Effector memory CD8-positive, alpha-beta T cell (primary cell): ENCODE data around the gene SIRT4.
A peak's percentile ranks its signal among the peaks of the same experiment; 100 is the strongest.

Experiments used
- ATAC-seq: fragments of 150-1000 bp; cut with Tn5 transposase; replicated peaks from 2 replicates; pipeline ENCODE4 v1.10.0; 2021; ENCODE audit warnings: mild to moderate bottlenecking, moderate library complexity
- DNase-seq, 3 experiments: peaks; one replicate each; pipeline ENCODE4 v3.0.0; 2021
- H3K27ac Mint-ChIP-seq, 2 donors: one replicate each; pipeline ENCODE4 v1.8.0; 2022; ENCODE audit warnings: mild to moderate bottlenecking in 2 of 2, mixed read lengths in 2 of 2, moderate library complexity in 2 of 2
- H3K27me3 Mint-ChIP-seq, 2 donors: one replicate each; pipeline ENCODE4 v1.8.0; 2022; ENCODE audit warnings: mixed read lengths in 2 of 2
- H3K36me3 Mint-ChIP-seq: one replicate; pipeline ENCODE4 v1.8.0; 2022; ENCODE audit warnings: mild to moderate bottlenecking, moderate library complexity, mixed read lengths; ENCODE audit not compliant: insufficient read depth
- H3K4me1 Mint-ChIP-seq, 2 donors: one replicate each; pipeline ENCODE4 v1.8.0; 2022; ENCODE audit warnings: low read depth in 2 of 2, mixed read lengths in 2 of 2
- H3K4me3 Mint-ChIP-seq, 2 donors: one replicate each; pipeline ENCODE4 v1.8.0; 2022; ENCODE audit warnings: mild to moderate bottlenecking in 2 of 2, mixed read lengths in 2 of 2, moderate library complexity in 2 of 2
- H3K9me3 Mint-ChIP-seq, 2 donors: one replicate each; pipeline ENCODE4 v1.8.0; 2022; ENCODE audit warnings: mixed read lengths in 2 of 2

Gene SIRT4

DNA sequence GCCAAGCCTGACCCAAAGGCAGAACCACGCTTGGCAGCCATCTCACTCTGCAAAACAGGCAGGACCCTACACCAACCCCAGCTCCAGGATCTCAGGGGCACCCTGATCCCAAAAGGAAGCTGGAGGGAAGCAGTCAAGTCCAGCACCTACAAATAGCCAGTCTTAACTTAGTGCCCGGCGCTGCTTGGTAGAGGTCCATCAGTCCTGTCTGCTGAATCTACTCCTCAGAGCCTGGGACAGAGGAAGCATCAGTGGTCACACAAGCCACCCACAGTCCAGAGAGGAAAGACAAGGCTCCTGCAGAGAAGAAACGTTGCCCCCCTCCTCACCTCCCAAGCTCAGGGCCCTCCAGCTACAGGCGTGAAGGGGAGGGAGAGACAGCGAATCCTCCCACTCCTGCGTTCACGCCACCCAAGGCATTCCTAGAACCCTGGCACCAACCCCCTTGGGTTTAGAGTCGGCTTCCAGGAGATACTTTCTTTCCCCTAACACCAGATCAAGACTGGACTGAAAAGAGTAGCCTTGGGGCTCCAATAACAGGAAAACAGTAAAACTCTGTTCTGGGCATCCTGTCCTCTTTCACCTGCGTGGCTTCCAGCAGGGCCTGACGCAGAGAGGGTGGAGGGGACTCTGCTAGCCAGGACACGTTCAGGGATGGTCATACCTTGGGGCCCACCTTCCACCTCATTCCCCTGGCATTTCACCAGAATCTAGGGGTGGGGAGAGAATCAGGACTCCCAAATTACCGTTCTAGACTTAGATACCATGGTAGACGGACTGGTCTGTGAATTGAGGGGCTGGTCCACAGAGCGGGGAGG is 37.8 kb upstream of the SIRT4 start:
- Mint-ChIP-seq H3K36me3 (peaks cover 28% of the 10 kb centered on the region), H3K27ac (peak overlapping the region; percentile 95 to 98), H3K4me3 (peak overlapping the region; percentile 97 to 99), H3K4me1 (peaks cover 49 to 53% of the 10 kb centered on the region in 2 donors), H3K27me3 (no peaks in the 10 kb centered on the region), H3K9me3 (no peaks in the 10 kb centered on the region)
- ATAC-seq (no peak), DNase-seq (no peak)

DNA sequence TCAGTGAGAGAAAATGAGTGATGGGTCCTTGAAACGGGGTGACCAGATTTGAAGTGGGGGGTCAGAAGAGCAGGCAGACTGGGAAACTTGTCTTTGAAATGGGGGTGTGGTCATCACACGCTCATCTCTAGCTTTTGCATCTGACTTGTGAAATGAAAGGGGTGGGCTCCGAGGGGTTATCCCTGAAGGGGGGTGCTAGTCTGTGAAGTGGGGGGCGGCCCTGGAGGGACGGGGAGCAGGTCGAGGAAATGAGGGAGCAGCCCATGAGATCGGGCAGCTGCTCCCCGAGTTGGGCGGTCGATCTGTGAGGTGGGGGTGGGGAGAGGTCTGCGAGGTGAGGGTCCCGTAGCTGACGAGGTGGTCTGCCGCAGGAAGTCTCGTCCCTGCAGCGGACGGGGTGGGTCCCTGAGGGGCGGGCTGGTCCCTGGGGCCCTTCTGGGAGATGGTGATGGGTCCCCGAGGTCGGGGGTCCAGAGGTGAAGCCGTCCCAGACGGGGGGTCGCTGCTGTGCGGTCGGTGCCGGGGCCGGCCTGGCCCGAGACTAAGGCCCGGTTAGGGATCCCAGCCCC is 37.1 kb upstream of the SIRT4 start:
- no peaks in the 10 kb centered on the region for H3K27me3 Mint-ChIP-seq
- ATAC-seq (peak; percentile 1), DNase-seq (no peak)
- H3K9me3 Mint-ChIP-seq = no peaks in the 10 kb centered on the region
- peak overlapping the region; percentile 97 to 99 for H3K4me3 Mint-ChIP-seq
- H3K4me1 Mint-ChIP-seq = peaks cover 42 to 46% of the 10 kb centered on the region in 2 donors
- H3K36me3 Mint-ChIP-seq = peaks cover 25% of the 10 kb centered on the region
- H3K27ac Mint-ChIP-seq = peak overlapping the region; percentile 95 to 98

DNA sequence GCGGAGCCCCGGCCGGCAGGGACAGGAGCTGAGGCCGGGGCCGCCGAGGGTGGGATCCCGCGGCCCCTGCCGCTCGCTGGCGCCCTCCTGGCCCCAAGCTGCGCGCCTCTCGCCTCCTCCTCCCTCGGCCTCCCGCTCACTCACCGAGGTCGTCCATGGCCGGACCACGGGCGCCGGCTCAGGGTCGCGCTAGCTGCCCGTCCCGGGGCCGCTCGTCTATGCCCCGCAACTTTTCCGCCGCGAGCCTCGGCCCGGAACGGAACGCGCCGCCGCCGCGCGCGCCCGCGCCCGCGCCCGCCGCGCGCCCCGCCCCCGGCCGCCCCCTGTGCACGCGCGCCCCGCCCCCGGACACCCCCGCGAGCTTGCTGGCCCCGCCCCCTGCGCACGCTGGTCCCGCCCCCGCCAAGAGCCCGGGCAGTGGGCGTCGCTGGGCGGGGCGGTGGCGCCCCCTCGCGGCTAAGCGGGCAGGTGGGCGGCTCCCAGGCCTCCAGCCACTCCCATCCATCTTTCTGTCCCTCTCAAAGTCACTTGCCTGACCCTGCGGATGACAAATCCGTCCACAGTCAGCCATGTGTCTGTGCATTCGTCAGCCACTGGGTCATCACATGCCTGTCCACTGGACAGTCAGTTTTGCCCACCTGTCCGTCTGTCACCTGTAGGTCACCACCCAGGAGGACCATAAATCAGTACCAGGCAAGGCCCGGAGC is 36.5 kb upstream of the SIRT4 start, which contains the start of gene PXN:
PXN (minus strand) TSS at position 258 of the 707 bp plus-strand sequence; CDS start at position 157, 101 bp downstream.
- DNase-seq = peak; percentile 88 to 92 (median 91)
- H3K27ac Mint-ChIP-seq = peak within 1 kb of the TSS; percentile 95 to 98
- ATAC-seq = peak; percentile 89
- H3K36me3 Mint-ChIP-seq = peaks cover 20% of the 10 kb centered on the region
- peak within 1 kb of the TSS; percentile 97 to 99 for H3K4me3 Mint-ChIP-seq
- H3K4me1 Mint-ChIP-seq = peaks cover 36 to 39% of the 10 kb centered on the region in 2 donors
- no peaks in the 10 kb centered on the region for H3K9me3 Mint-ChIP-seq
- H3K27me3 Mint-ChIP-seq = no peaks in the 10 kb centered on the region

DNA sequence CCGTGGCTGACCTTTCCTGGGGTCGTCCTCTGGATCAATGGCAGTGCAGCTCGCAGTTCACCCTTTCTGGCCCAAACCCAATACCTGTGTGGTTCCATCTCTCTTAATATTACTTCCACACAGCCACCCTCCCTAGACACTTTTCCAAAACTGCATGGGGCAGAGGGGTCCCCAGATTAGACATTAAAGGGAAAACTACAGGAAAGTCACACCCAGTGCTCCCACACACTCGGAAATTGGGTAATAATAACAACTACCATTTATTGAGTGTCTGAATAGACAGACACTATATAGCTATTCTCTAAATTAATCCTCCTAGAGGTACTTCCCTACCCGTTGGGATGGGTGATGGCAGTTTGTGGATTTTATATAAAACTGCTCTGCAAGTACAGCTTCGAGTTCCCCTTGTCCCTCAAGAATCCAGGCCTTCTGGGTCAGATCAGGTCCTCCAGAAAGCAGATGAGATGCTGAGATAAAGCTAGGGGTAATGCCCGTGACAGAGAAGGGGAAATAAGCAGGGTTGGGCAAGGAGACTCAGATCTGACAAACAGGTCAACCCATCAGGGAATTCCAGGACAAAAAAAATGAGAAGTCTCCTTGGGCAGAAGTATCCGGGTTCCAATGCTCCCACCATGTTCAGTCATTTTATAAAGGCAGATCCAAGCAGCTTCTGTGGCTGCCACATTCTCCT is 35.8 kb upstream of the SIRT4 start:
- Mint-ChIP-seq H3K4me1 (peaks cover 30 to 34% of the 10 kb centered on the region in 2 donors), H3K27ac (peak overlapping the region; percentile 88 to 98), H3K4me3 (peak overlapping the region; percentile 97 to 99), H3K9me3 (no peaks in the 10 kb centered on the region), H3K36me3 (peaks cover 19% of the 10 kb centered on the region), H3K27me3 (no peaks in the 10 kb centered on the region)
- no peak for DNase-seq
- no peak for ATAC-seq

DNA sequence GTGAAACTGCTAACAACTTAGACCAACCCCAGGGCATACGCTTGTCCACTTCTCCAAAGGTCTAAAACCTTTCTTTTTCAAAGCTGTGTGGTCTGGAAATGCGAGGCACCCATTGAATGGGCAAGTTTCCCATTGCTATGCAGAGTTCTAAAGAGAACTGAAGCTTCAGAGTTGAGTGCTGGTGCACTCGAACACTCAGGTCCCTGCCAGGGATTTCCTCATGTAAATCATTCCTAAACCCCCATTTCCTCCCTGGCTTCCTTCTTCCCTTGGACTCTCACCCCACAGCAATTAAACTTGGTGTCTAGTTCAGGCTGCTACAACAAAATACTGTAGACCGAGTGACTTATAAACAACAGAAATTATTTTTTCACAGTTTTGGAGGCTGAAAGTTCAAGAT is 34.4 kb upstream of the SIRT4 start:
- Mint-ChIP-seq H3K27me3 (no peaks in the 10 kb centered on the region), H3K4me1 (peaks cover 20% of the 10 kb centered on the region in 2 donors), H3K27ac (no peak overlapping the region), H3K9me3 (no peaks in the 10 kb centered on the region), H3K4me3 (no peak overlapping the region), H3K36me3 (peaks cover 14% of the 10 kb centered on the region)
- ATAC-seq (no peak), DNase-seq (no peak)

DNA sequence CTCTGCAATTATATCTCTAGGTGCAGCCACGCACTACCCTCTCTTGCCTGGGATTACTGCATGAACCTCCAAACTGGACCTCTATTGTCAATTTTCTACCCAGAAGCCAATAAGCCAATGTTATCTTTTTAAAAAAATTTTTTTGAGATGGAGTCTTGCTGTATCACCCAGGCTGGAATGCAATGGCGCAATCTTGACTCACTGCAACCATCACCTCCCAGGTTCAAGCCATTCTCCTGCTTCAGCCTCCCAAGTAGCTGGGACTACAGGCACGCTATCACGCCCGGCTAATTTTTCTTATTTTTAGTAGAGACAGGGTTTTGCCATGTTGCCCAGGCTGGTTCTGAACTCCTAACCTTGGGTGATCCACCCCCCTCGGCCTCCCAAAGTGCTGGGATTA is 25.4 kb upstream of the SIRT4 start:
- Mint-ChIP-seq H3K4me3 (no peak overlapping the region), H3K4me1 (no peaks in the 10 kb centered on the region), H3K27ac (no peak overlapping the region), H3K9me3 (no peaks in the 10 kb centered on the region), H3K36me3 (no peaks in the 10 kb centered on the region), H3K27me3 (no peaks in the 10 kb centered on the region)
- DNase-seq = no peak
- ATAC-seq = no peak

DNA sequence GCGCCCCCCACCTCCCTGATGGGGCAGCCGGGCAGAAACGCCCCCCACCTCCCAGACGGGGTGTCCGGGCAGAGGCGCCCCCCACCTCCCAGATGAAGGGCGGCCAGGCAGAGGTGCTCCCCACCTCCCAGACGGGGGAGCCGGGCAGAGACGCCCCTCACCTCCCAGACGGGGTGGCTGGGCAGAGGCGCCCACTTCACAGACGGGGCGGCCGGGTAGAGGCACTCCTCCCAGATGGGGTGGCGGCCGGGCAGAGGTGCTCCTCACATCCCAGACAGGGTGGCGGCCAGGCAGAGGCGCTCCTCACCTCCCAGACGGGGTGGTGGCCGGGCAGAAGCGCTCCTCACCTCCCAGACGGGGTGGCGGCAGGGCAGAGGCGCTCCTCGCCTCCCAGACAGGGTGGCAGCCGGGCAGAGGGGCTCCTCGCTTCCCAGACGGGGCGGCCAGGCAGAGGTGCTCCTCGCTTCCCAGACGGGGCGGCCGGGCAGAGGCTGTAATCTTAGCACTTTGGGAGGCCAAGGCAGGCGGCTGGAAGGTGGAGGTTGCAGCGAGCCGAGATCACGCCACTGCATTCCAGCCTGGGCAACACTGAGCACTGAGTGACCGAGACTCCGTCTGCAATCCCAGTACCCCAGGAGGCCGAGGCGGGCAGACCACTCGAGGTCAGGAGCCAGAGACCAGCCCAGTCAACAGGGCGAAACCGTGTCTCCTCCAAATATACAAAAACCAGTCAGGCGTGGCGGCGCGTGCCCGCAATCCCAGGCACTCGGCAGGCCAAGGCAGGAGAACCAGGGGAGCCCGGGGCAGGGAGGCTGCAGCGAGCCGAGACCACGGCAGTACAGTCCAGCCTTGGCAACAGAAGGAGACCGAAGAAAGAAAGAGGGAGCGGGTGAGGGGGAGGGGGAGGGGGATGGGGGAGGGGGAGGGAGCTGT is 23.7 kb upstream of the SIRT4 start:
- H3K4me3 Mint-ChIP-seq = no peak overlapping the region
- no peaks in the 10 kb centered on the region for H3K9me3 Mint-ChIP-seq
- ATAC-seq = no peak
- H3K4me1 Mint-ChIP-seq = no peaks in the 10 kb centered on the region
- H3K27ac Mint-ChIP-seq = no peak overlapping the region
- DNase-seq = no peak
- H3K27me3 Mint-ChIP-seq = no peaks in the 10 kb centered on the region
- no peaks in the 10 kb centered on the region for H3K36me3 Mint-ChIP-seq

DNA sequence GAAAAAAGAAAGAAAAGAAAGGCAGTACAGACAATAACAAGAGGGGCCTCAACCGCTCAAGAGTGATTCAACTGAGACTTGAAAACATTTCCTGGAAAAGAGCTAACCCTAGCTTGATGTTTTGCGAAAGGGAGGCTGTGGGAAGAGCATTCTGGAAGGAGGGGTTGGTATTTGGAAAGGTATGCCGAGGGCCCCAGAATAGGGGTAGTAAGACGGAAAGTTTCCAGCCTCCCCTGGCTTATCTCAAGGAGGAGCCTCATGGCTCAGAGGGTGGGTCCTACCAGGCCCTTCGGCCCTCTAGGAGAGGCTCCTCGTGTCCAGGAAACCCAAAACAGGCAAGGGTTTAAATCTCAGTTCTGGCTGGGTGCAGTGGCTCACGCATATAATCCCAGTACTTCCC is 18.8 kb upstream of the SIRT4 start:
- ATAC-seq = no peak

DNA sequence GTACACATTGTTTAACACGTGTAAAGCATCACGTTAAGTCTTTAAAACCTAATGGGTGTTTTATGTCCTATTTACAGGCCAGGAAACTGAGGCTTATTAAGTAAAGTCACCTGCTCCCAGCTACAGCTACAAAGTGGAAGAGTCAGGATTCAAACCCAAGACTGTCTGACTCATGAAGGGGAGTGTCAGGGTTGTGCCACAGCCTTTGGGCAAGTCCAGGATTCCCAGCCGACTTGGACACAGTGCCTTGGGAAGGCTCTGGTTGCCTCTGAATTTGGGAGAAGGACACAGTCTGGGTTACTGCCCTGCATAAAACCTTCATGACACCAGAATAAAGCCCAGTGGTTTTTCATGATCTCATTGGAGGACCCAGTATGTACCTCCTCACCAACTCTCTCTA is 17.7 kb upstream of the SIRT4 start:
- no peaks in the 10 kb centered on the region for H3K4me1 Mint-ChIP-seq
- no peaks in the 10 kb centered on the region for H3K9me3 Mint-ChIP-seq
- H3K36me3 Mint-ChIP-seq = peaks cover 3% of the 10 kb centered on the region
- no peak overlapping the region for H3K27ac Mint-ChIP-seq
- no peaks in the 10 kb centered on the region for H3K27me3 Mint-ChIP-seq
- DNase-seq (no peak), ATAC-seq (no peak)
- H3K4me3 Mint-ChIP-seq = no peak overlapping the region

More for the DNA sequence above, 18.8 kb upstream of the SIRT4 start:
- H3K36me3 Mint-ChIP-seq = no peaks in the 10 kb centered on the region
- no peak overlapping the region for H3K27ac Mint-ChIP-seq
- H3K4me1 Mint-ChIP-seq = no peaks in the 10 kb centered on the region
- H3K9me3 Mint-ChIP-seq = no peaks in the 10 kb centered on the region
- no peaks in the 10 kb centered on the region for H3K27me3 Mint-ChIP-seq
- no peak for DNase-seq
- H3K4me3 Mint-ChIP-seq = no peak overlapping the region

DNA sequence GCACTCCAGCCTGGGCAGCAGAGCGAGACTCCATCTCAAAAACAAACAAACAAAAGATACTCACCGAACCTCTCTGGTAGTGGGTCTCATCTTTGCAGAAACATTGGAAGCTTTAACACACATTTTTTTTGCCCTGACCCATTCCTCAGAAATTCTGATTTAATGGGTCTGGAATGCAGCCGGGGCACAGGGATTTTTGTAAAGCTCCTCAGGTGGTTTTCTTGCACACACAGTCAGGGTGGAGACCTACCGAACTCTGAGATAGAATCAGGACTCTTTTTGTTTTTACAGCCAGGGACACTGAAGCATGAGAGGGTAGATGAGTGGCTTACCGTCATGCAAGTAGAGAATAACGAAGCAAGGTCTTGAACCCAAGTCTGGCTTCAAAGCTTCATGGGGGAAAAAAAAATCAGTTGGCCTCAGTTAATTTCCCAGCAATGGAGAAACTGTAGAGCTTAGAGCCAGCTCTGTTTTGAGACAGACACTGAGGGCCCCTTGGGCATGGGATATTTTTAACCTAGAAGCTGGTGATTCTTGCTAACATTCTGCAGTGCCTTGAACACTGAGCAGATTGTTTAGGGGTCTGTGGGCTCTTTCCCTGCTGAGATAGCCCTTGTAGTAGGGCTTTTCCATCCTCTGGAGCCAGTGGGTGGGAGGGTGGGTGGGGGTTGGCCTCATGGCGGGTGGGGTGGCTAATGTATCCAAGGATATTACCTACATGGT is 15.2 kb upstream of the SIRT4 start:
- Mint-ChIP-seq H3K36me3 (peaks cover 4% of the 10 kb centered on the region), H3K9me3 (no peaks in the 10 kb centered on the region), H3K27ac (no peak overlapping the region), H3K4me3 (no peak overlapping the region), H3K4me1 (peaks cover 0 to 5% of the 10 kb centered on the region in 2 donors), H3K27me3 (no peaks in the 10 kb centered on the region)
- DNase-seq (no peak), ATAC-seq (no peak)

DNA sequence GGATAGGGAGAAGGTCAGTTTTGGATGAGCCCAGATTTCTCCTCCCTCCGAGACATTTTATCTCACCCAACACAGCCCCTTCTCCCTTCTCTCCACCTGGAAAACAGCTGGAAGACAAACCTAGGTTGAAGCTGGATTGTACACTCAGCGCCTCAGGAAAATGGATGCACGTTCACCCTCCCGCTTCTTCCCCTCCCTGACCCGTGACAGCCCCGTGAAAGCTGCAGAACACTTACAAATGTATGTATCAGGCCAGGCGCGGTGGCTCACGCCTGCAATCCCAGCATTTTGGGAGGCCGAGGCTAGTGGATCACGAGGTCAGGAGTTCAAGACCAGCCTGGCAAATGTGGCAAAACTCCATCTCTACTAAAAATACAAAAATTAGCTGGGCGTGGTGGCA is 14.6 kb upstream of the SIRT4 start:
- H3K27ac Mint-ChIP-seq = no peak overlapping the region
- H3K36me3 Mint-ChIP-seq = peaks cover 4% of the 10 kb centered on the region
- ATAC-seq (no peak), DNase-seq (no peak)
- H3K4me3 Mint-ChIP-seq = no peak overlapping the region
- H3K9me3 Mint-ChIP-seq = no peaks in the 10 kb centered on the region
- no peaks in the 10 kb centered on the region for H3K27me3 Mint-ChIP-seq
- peaks cover 0 to 5% of the 10 kb centered on the region in 2 donors for H3K4me1 Mint-ChIP-seq
